Progenitor cell of endocrine pancreas (in vitro differentiated cells): Measurements from ENCODE around the gene RCSD1. TPM values are rescaled to one million over a fixed set of nuclear protein-coding genes. Genes with fewer than 3 reads are reported as not detected.
A peak's percentile ranks its signal among the peaks of the same experiment; 100 is the strongest.

Experiments used
- DNase-seq: peaks from one replicate; pipeline ENCODE4 v3.0.0; 2021; ENCODE audit warnings: low spot score; ENCODE audit not compliant: unreplicated experiment
- H3K27ac Mint-ChIP-seq: 2 replicates; pipeline ENCODE4 v1.8.0; 2021; ENCODE audit warnings: mild to moderate bottlenecking, moderate library complexity, mixed read lengths
- H3K27me3 Mint-ChIP-seq: 2 replicates; pipeline ENCODE4 v1.8.0; 2021; ENCODE audit warnings: mixed read lengths
- H3K36me3 Mint-ChIP-seq: 2 replicates; pipeline ENCODE4 v1.8.0; 2022; ENCODE audit warnings: mixed read lengths; ENCODE audit not compliant: insufficient read depth
- H3K4me1 Mint-ChIP-seq: 2 replicates; pipeline ENCODE4 v1.8.0; 2021; ENCODE audit warnings: low read depth, mixed read lengths
- H3K4me3 Mint-ChIP-seq: 2 replicates; pipeline ENCODE4 v1.8.0; 2021; ENCODE audit warnings: low read depth, mild to moderate bottlenecking, moderate library complexity, mixed read lengths
- H3K9me3 Mint-ChIP-seq: 2 replicates; pipeline ENCODE4 v1.8.0; 2021; ENCODE audit warnings: low read depth, mixed read lengths
- CTCF ChIP-seq: fragments of 200-600 bp; sonication (generic); IDR thresholded peaks from one replicate; pipeline ENCODE4 v1.5.0; 2021; ENCODE audit warnings: antibody characterized with exemption, mild to moderate bottlenecking; ENCODE audit not compliant: unreplicated experiment
- total RNA-seq: library from RNA; stranded (reverse); gene quantifications from 2 replicates; pipeline ENCODE4 v1.2.1, GENCODE V29; 2021

Gene RCSD1
- total RNA-seq, 1 donor from 2014 or later: 0.22 TPM

- Mint-ChIP-seq H3K4me3 (no peak overlapping the region), H3K4me1 (peaks cover 35% of the 10 kb centered on the region), H3K9me3 (no peaks in the 10 kb centered on the region), H3K36me3 (no peaks in the 10 kb centered on the region), H3K27ac (peak overlapping the region; percentile 50), H3K27me3 (no peaks in the 10 kb centered on the region)
- DNase-seq: no peak
- TF ChIP-seq CTCF: no peak
Observed at GRCh38 chr1:167749741-167750140, 119.7 kb downstream of the RCSD1 start.

GRCh38 chr1:167750641-167751040 lies 120.6 kb downstream of the RCSD1 start:
- H3K4me3 Mint-ChIP-seq: no peak overlapping the region
- H3K9me3 Mint-ChIP-seq: no peaks in the 10 kb centered on the region
- H3K36me3 Mint-ChIP-seq: no peaks in the 10 kb centered on the region
- no peak overlapping the region for H3K27ac Mint-ChIP-seq
- no peak for DNase-seq
- H3K27me3 Mint-ChIP-seq: no peaks in the 10 kb centered on the region
- peaks cover 42% of the 10 kb centered on the region for H3K4me1 Mint-ChIP-seq
- no peak for TF ChIP-seq CTCF

GRCh38 chr1:167751676-167752075 lies 121.6 kb downstream of the RCSD1 start:
- Mint-ChIP-seq H3K4me1 (peaks cover 52% of the 10 kb centered on the region), H3K4me3 (no peak overlapping the region), H3K36me3 (no peaks in the 10 kb centered on the region), H3K27me3 (no peaks in the 10 kb centered on the region), H3K27ac (no peak overlapping the region), H3K9me3 (no peaks in the 10 kb centered on the region)
- DNase-seq: no peak
- no peak for TF ChIP-seq CTCF

GRCh38 chr1:167752219-167752985 lies 122.4 kb downstream of the RCSD1 start:
- Mint-ChIP-seq H3K27ac (peak overlapping the region; percentile 38), H3K4me1 (peaks cover 58% of the 10 kb centered on the region)
- no peak for TF ChIP-seq CTCF

GRCh38 chr1:167755654-167756053 lies 125.6 kb downstream of the RCSD1 start:
- Mint-ChIP-seq H3K4me1 (peaks cover 53% of the 10 kb centered on the region), H3K4me3 (no peak overlapping the region), H3K36me3 (peaks cover 4% of the 10 kb centered on the region), H3K27me3 (no peaks in the 10 kb centered on the region), H3K27ac (peak overlapping the region; percentile 58), H3K9me3 (peaks cover 3% of the 10 kb centered on the region)
- no peak for DNase-seq
- TF ChIP-seq CTCF: no peak

More at GRCh38 chr1:167752219-167752985, 122.4 kb downstream of the RCSD1 start:
- H3K4me3 Mint-ChIP-seq: no peak overlapping the region
- H3K27me3 Mint-ChIP-seq: no peaks in the 10 kb centered on the region
- DNase-seq: no peak
- H3K36me3 Mint-ChIP-seq: no peaks in the 10 kb centered on the region
- H3K9me3 Mint-ChIP-seq: no peaks in the 10 kb centered on the region

Other genes with a start within 250 kb of the RCSD1 start
- not detected in 2 replicates for gene CD247, start 111.7 kb upstream of the RCSD1 start, total RNA-seq
- 27.7 and 32.3 TPM in 2 replicates for gene CREG1, start 76.5 kb upstream of the RCSD1 start, total RNA-seq
- gene MPZL1, start 91.8 kb downstream of the RCSD1 start, total RNA-seq: 127 and 133 TPM in 2 replicates